HL-60 (cell line): ENCODE measurements around the gene KLF2.

ENCODE experiments used
- DNase-seq, 2 experiments: peaks; one replicate each; pipeline ENCODE4 v3.0.0-alpha.2; 2010 to 2020; ENCODE audit warnings: low read depth in 1 of 2, low spot score in 1 of 2
- H3K27ac ChIP-seq: fragments of 250-450 bp; sonication (Bioruptor Pico); replicated peaks from 2 replicates; pipeline ENCODE4 v1.5.1; 2020; ENCODE audit warnings: mild to moderate bottlenecking, moderate library complexity
- H3K27me3 ChIP-seq: fragments of 250-450 bp; sonication (Bioruptor Pico); 2 replicates; pipeline ENCODE4 v1.5.1; 2021; ENCODE audit warnings: mild to moderate bottlenecking, moderate library complexity; ENCODE audit not compliant: insufficient read depth, poor library complexity, severe bottlenecking
- H3K4me3 ChIP-seq: replicated peaks from 2 replicates; pipeline ENCODE4 v1.5.1; 2011; ENCODE audit warnings: mild to moderate bottlenecking, control low read depth, low read length; ENCODE audit not compliant: insufficient read depth
- CTCF ChIP-seq: IDR thresholded peaks from one replicate; pipeline ENCODE4 v1.5.1; 2011; ENCODE audit warnings: low read length, control low read depth, inconsistent platforms; ENCODE audit not compliant: insufficient read depth
- GABPA ChIP-seq: IDR thresholded peaks from 2 replicates; pipeline ENCODE4 v1.6.1; 2012; ENCODE audit warnings: low read depth
- POLR2AphosphoS5 ChIP-seq: IDR thresholded peaks from 2 replicates; pipeline ENCODE4 v1.6.1; 2012; ENCODE audit warnings: low read depth
- SPI1 ChIP-seq: IDR thresholded peaks from 2 replicates; pipeline ENCODE4 v1.6.1; 2012; ENCODE audit warnings: low read depth, mild to moderate bottlenecking, borderline replicate concordance
- TF ChIP-seq, protein P1 (sequence below): IDR thresholded peaks from 2 replicates; pipeline ENCODE4 v1.6.1; 2012; ENCODE audit warnings: low read depth; ENCODE audit not compliant: insufficient replicate concordance

KLF2 gene

GRCh38 chr19:16351133-16351809, 26.6 kb downstream of the KLF2 start:
- no peak for DNase-seq
- no peak overlapping the region for H3K27ac ChIP-seq
- TF ChIP-seq, protein P1, sequence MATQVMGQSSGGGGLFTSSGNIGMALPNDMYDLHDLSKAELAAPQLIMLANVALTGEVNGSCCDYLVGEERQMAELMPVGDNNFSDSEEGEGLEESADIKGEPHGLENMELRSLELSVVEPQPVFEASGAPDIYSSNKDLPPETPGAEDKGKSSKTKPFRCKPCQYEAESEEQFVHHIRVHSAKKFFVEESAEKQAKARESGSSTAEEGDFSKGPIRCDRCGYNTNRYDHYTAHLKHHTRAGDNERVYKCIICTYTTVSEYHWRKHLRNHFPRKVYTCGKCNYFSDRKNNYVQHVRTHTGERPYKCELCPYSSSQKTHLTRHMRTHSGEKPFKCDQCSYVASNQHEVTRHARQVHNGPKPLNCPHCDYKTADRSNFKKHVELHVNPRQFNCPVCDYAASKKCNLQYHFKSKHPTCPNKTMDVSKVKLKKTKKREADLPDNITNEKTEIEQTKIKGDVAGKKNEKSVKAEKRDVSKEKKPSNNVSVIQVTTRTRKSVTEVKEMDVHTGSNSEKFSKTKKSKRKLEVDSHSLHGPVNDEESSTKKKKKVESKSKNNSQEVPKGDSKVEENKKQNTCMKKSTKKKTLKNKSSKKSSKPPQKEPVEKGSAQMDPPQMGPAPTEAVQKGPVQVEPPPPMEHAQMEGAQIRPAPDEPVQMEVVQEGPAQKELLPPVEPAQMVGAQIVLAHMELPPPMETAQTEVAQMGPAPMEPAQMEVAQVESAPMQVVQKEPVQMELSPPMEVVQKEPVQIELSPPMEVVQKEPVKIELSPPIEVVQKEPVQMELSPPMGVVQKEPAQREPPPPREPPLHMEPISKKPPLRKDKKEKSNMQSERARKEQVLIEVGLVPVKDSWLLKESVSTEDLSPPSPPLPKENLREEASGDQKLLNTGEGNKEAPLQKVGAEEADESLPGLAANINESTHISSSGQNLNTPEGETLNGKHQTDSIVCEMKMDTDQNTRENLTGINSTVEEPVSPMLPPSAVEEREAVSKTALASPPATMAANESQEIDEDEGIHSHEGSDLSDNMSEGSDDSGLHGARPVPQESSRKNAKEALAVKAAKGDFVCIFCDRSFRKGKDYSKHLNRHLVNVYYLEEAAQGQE, result no peak
- TF ChIP-seq POLR2AphosphoS5, result no peak
- no peak for TF ChIP-seq GABPA
- TF ChIP-seq SPI1, result no peak
- no peak for TF ChIP-seq CTCF
- H3K27me3 ChIP-seq, result no peaks in the 10 kb centered on the region
- no peak overlapping the region for H3K4me3 ChIP-seq

DNA sequence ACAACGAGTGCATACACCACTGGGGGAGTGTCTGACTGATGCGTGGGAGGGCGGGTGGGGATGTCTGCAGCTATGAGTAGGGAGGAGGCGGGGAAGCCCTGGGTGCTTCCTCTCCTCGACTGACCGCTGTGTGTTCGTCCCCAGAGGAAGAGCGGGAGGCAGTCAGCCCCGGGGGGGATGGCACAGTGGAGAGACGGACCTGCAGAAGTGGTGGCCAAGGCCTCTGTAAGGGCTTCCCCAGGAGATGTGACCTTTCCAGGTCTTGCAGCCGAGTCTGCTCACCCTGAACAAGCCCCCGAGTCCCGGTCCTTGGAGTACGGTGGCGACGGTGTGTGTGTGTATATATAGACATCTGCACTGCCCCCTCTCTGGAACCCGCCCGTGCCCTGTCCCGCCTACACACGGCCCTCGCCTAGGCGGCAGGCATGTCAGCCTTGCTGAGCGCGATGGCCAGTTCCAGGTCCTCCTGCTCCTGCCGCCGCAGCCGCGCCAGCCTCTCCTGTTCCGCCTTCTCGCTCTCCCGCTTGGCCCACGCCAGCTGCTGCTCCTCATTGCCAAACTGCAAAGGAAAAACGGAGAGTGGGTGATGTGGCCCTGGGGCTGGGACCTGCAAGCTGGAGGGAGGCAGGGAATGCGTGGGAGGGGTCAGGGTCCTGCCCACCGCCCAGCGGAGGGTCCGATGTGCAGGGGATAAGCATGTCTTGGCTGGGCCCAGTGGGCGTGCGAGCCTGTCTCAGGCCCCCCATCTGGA, 30.8 kb downstream of the KLF2 start:
- Histone ChIP-seq H3K27ac (no peak overlapping the region), H3K4me3 (no peak overlapping the region), H3K27me3 (no peaks in the 10 kb centered on the region)
- TF ChIP-seq CTCF, result no peak
- 0 out of 2 replicates have a peak, but pooled peaks have one; percentile 32 for TF ChIP-seq POLR2AphosphoS5
- TF ChIP-seq, protein P1, result no peak
- no peak for TF ChIP-seq SPI1
- TF ChIP-seq GABPA, result no peak
- peak; percentile 31 to 69 for DNase-seq

DNA sequence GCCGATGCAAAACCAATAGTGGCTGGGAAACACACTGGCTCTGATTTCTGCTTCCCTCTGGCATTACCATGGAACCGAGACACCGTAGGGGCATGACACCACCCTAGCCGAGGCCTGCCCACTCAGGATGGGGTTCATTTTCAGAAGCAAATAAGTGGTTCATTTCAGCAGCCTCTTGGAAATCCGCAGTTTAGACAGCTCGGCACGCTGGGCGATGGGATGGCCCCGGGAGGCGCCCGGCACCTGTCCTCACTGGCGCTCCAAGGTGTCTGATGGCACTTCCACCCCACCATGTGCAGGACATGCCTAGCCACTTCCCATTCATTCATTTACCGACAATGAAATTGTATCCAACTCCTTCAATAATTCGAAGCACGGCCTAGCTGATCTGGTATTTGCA, 33.8 kb downstream of the KLF2 start:
- no peak overlapping the region for H3K27ac ChIP-seq
- no peak overlapping the region for H3K4me3 ChIP-seq
- no peaks in the 10 kb centered on the region for H3K27me3 ChIP-seq
- no peak for TF ChIP-seq SPI1
- no peak for TF ChIP-seq CTCF
- TF ChIP-seq, protein P1, result no peak
- TF ChIP-seq POLR2AphosphoS5, result no peak
- TF ChIP-seq GABPA, result no peak
- no peak for DNase-seq
